Sigmoid colon (tissue), 7 donors: ENCODE measurements around the gene F10. TPM values are rescaled to one million over a fixed set of nuclear protein-coding genes. Genes with fewer than 3 reads are reported as not detected.

Source experiments
- DNase-seq: peaks from one replicate; pipeline ENCODE4 v3.0.0-alpha.2; 2019
- H3K27ac ChIP-seq, 4 donors: fragments of 200-600 bp; sonication (generic); one replicate each; pipeline ENCODE4 v1.5.1; 2016 to 2019; ENCODE audit warnings: mild to moderate bottlenecking in 1 of 4
- H3K27me3 ChIP-seq, 3 donors: fragments of 200-600 bp; sonication (generic); one replicate each; pipeline ENCODE4 v1.5.1; 2019; ENCODE audit warnings: mild to moderate bottlenecking in 1 of 3
- H3K36me3 ChIP-seq, 4 donors: fragments of 200-600 bp; sonication (generic); one replicate each; pipeline ENCODE4 v1.5.1; 2016 to 2019
- H3K4me1 ChIP-seq, 4 donors: fragments of 200-600 bp; sonication (generic); one replicate each; pipeline ENCODE4 v1.5.1; 2017 to 2019
- H3K4me3 ChIP-seq, 4 donors: fragments of 200-600 bp; sonication (generic); one replicate each; pipeline ENCODE4 v1.5.1; 2017 to 2019; ENCODE audit warnings: mild to moderate bottlenecking in 2 of 4, moderate library complexity in 1 of 4
- H3K9me3 ChIP-seq, 4 donors: fragments of 200-600 bp in 3 of 4; sonication (generic) in 3 of 4; one replicate each; pipeline versions ENCODE4 v1.5.1 to v1.6.1; 2013 to 2019
- CTCF ChIP-seq, 4 experiments: fragments of 450-650 bp in 3 of 4; fragments of 200-600 bp in 1 of 4; IDR thresholded peaks; one replicate each; pipeline ENCODE4 v1.5.1; 2016 to 2019; ENCODE audit warnings: antibody characterized with exemption in 4 of 4, mild to moderate bottlenecking in 3 of 4, moderate library complexity in 2 of 4
- EP300 ChIP-seq, 4 donors: sonication (generic); formaldehyde crosslinking; IDR thresholded peaks; one replicate each; pipeline ENCODE4 v1.6.1; 2017; ENCODE audit warnings: antibody characterized with exemption in 4 of 4
- POLR2A ChIP-seq, 2 donors: fragments of 450-650 bp; IDR thresholded peaks; one replicate each; pipeline ENCODE4 v1.6.1; 2016; ENCODE audit warnings: antibody characterized with exemption in 2 of 2, mild to moderate bottlenecking in 2 of 2, moderate library complexity in 2 of 2
- POLR2AphosphoS5 ChIP-seq, 4 donors: sonication (generic); formaldehyde crosslinking; IDR thresholded peaks; one replicate each; pipeline ENCODE4 v1.6.1; 2017; ENCODE audit warnings: antibody characterized with exemption in 4 of 4
- WGBS, 2 donors: extraction: QIAGEN DNeasy Blood & Tissue Kit; methylation state at CpG; one replicate each; pipeline ENCODE4 v1.1.7; 2013; 5-methylcytosine and 5-hydroxymethylcytosine counted together
- intact Hi-C: fragments of 100-400 bp; cut with DNase I; formaldehyde crosslinking; loops from one replicate; pipeline ENCODE4 v1.15.1; 2023
- polyA plus RNA-seq, 3 donors: library from polyadenylated mRNA; stranded (reverse); fragments of 200-250 nt; gene quantifications; one replicate each; pipeline ENCODE4 v1.2.3, GENCODE V29; 2013
- total RNA-seq, 4 donors: library from RNA; depleted of rRNA; stranded (reverse); fragments of >200 nt; gene quantifications; one replicate each; pipeline ENCODE4 v1.1.0, GENCODE V29; 2016
- donor health status: healthy with polysubstance abuse.
- donor health status: Bipolar disorder and iron deficiency.
- donor health status: healthy.

Gene F10
- total and polyA plus RNA-seq, 7 donors = 2.4 to 10.0 (median 4.9) TPM; not detected in 1

DNA sequence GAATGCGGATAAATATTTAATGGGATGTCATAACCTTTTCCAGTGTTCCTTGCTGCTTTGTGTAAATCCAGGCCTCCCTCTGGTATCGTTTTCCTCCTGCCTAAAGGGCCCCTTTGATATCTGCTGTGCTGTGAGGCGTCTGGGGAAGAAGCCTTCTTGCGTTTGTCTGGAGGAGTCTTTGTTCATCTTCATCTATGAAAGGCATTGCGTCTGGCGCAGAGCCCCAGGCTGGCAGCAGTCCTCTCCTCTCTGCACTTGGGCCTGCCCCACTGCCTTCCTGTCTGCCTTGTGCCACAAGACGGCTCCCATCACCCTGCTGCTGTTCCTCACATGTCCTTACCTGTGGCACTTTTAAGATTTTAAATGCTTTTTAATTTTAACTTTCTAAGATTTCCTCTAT, 45.6 kb downstream of the F10 start:
- H3K27me3 ChIP-seq = peaks cover 0 to 5% (median 0%) of the 10 kb centered on the region in 3 donors
- no peaks in the 10 kb centered on the region for H3K9me3 ChIP-seq
- H3K27ac ChIP-seq = peak overlapping the region in 1 of 4 donors; percentile 5
- DNase-seq = no peak
- 85 to 91% methylated on average over 7 of the region's 7 CpGs for WGBS, 2 donors
- H3K36me3 ChIP-seq = peaks cover 0 to 29% (median 3%) of the 10 kb centered on the region in 4 donors
- no peaks in the 10 kb centered on the region for H3K4me1 ChIP-seq
- TF ChIP-seq POLR2AphosphoS5 (IDR thresholded peaks at IDR 0.05) (no peak), EP300 (IDR thresholded peaks at IDR 0.05) (no peak), POLR2A (IDR thresholded peaks at IDR 0.05) (no peak), CTCF (IDR thresholded peaks at IDR 0.05) (no peak)
- intact Hi-C loops = no loop called here
- no peak overlapping the region for H3K4me3 ChIP-seq

DNA sequence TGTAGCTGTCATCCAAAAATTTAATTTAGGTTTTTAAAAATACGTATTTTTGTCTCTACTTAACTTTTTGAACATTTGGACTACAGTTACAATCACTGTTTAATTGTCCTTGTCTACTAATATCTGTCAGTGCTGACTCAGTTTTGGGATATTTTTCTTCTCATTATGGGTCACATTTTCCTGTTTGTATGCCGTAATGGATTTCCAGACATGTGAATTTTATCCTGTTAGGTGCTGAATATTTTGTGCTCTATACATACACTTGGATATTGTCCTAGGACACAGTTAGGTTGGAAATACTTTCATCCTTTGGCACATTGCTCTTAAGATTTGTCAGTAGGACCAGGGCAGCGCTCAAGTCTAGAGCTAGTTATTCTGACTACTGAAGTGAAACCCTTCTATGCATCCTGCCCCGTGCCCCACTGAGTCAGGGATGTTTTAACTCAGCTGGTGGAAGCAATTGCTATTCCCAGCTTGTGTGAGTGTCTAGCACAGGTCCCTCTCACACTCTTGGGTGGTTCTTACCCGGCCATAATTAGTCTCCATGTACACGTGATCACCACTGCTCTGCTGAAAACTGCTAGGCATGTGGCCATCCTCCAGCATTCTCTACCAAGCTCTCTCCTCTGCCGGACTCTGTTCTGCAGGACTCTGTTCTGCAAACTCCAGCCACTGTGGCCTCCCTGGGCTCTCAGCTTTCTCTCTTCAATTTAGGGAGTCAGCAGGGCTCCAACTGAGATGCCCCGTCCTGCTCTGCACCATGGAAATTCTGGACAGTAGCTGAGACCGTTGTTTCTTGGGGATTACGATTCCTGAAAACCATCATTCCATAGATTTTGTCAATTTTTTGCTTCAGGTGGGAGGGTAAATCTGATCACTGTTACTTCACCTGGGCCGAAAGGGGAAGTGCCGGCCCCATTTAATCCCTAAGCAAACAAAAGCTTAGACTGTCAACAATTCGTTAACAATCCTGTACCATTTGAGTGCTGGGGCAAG, 47.0 kb downstream of the F10 start:
- no peak for DNase-seq
- Histone ChIP-seq H3K27me3 (no peaks in the 10 kb centered on the region), H3K4me1 (no peaks in the 10 kb centered on the region), H3K4me3 (no peak overlapping the region), H3K36me3 (peaks cover 0 to 34% (median 3%) of the 10 kb centered on the region in 4 donors), H3K9me3 (no peaks in the 10 kb centered on the region), H3K27ac (no peak overlapping the region)
- intact Hi-C loops = no loop called here
- WGBS, 2 donors = 61 to 84% methylated on average over 13 of the region's 13 CpGs
- TF ChIP-seq POLR2AphosphoS5 (IDR thresholded peaks at IDR 0.05) (no peak), CTCF (IDR thresholded peaks at IDR 0.05) (no peak), EP300 (IDR thresholded peaks at IDR 0.05) (no peak), POLR2A (IDR thresholded peaks at IDR 0.05) (no peak)

- Histone ChIP-seq H3K27me3 (no peaks in the 10 kb centered on the region), H3K36me3 (peaks cover 8 to 44% (median 8%) of the 10 kb centered on the region in 4 donors), H3K4me3 (no peak overlapping the region), H3K9me3 (no peaks in the 10 kb centered on the region), H3K27ac (no peak overlapping the region), H3K4me1 (no peaks in the 10 kb centered on the region)
- DNase-seq = no peak
- TF ChIP-seq CTCF (IDR thresholded peaks at IDR 0.05) (no peak), EP300 (IDR thresholded peaks at IDR 0.05) (no peak), POLR2AphosphoS5 (IDR thresholded peaks at IDR 0.05) (no peak), POLR2A (IDR thresholded peaks at IDR 0.05) (no peak)
- intact Hi-C loops = no loop called here
- WGBS, 2 donors = 53 to 60% methylated on average over 5 of the region's 5 CpGs
These were observed 47.9 kb downstream of the F10 start for GRCh38 chr13:113170511-113170910.

DNA sequence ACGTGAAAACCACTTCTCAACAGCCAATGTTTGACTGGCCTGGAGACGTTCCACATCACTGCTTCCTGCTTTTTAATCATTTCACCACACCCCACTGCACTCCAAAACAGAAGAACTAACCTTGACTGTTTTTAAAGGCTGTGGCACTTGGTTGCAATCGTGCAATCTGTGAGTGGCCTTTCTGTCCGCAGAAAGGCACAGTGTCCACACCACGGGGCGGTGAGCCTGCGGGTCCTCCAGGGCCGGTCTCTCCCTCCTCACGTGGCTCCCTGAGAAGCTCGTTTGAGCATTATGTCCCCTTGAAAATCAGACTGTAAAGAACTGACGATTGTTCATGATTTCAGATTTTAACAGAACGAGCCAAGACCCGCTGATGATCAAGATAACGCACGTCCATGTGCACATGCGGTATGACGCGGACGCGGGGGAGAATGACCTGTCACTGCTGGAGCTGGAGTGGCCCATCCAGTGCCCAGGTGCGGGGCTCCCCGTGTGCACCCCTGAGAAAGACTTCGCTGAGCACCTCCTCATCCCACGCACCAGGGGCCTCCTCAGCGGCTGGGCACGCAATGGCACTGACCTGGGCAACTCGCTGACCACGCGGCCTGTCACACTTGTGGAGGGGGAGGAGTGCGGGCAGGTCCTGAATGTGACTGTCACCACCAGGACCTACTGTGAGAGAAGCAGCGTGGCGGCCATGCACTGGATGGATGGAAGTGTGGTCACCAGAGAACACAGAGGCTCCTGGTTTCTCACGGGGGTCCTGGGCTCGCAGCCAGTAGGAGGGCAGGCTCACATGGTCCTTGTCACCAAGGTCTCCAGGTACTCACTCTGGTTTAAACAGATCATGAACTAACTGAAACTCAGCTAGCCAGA, 48.9 kb downstream of the F10 start:
- WGBS, 2 donors = 86 to 92% methylated on average over 34 of the region's 34 CpGs
- intact Hi-C loops = no loop called here
- no peak for DNase-seq
- H3K9me3 ChIP-seq = no peaks in the 10 kb centered on the region
- no peak overlapping the region for H3K27ac ChIP-seq
- H3K4me3 ChIP-seq = no peak overlapping the region
- H3K4me1 ChIP-seq = no peaks in the 10 kb centered on the region
- peaks cover 8 to 53% (median 16%) of the 10 kb centered on the region in 4 donors for H3K36me3 ChIP-seq
- TF ChIP-seq POLR2AphosphoS5 (IDR thresholded peaks at IDR 0.05) (no peak), CTCF (IDR thresholded peaks at IDR 0.05) (no peak), POLR2A (IDR thresholded peaks at IDR 0.05) (no peak), EP300 (IDR thresholded peaks at IDR 0.05) (no peak)
- H3K27me3 ChIP-seq = no peaks in the 10 kb centered on the region
